Measurements from ENCODE around the gene BABAM2. TPM values are rescaled to one million over a fixed set of nuclear protein-coding genes. Genes with fewer than 3 reads are reported as not detected.
"Not testable (repeated sequence)": the region's sequence is repeated elsewhere in the genome, so short reads cannot be mapped to it uniquely, and the experiment has no call there.

Gene BABAM2
- total and polyA plus RNA-seq, 4 donors = 9.9 to 17.0 (median 13.9) TPM

- Histone ChIP-seq H3K36me3 (ENCODE audit: control insufficient read depth in 4 of 4, insufficient read depth in 3 of 4, low read depth in 1 of 4, low read length in 3 of 4) (peaks cover 0 to 1% (median 0%) of the 10 kb centered on the region in 4 donors), H3K4me1 (ENCODE audit: control insufficient read depth in 4 of 4, insufficient read depth in 4 of 4, low read length in 3 of 4) (peaks cover 0 to 2% (median under 1%) of the 10 kb centered on the region in 4 donors), H3K27me3 (ENCODE audit: control insufficient read depth in 4 of 4, insufficient read depth in 4 of 4, low read length in 3 of 4) (no peaks in the 10 kb centered on the region), H3K9ac (ENCODE audit: low read depth in 1 of 2, low read length in 2 of 2) (no peak overlapping the region), H3K9me3 (ENCODE audit: control insufficient read depth in 4 of 4, low read length in 3 of 4) (peaks cover 0 to 1% (median 0%) of the 10 kb centered on the region in 4 donors), H3K27ac (ENCODE audit: low read depth in 1 of 2, low read length in 2 of 2) (no peak overlapping the region), H3K4me3 (ENCODE audit: low read depth in 1 of 3, low read length in 3 of 3) (no peak overlapping the region)
- TF ChIP-seq GABPA (IDR thresholded peaks at IDR 0.05 in 1 of 2, conservative IDR thresholded peaks at IDR 0.05 in 1 of 2) (no peak), RAD21 (IDR thresholded peaks at IDR 0.05) (no peak), FOXA2 (IDR thresholded peaks at IDR 0.05) (no peak), JUND (IDR thresholded peaks at IDR 0.05) (no peak), RXRA (IDR thresholded peaks at IDR 0.05) (no peak), YY1 (IDR thresholded peaks at IDR 0.05) (no peak), TAF1 (conservative IDR thresholded peaks at IDR 0.05) (no peak), HNF4A (conservative IDR thresholded peaks at IDR 0.05) (no peak), FOXA1 (IDR thresholded peaks at IDR 0.05) (no peak), NR2F2 (IDR thresholded peaks at IDR 0.05) (no peak), EGR1 (IDR thresholded peaks at IDR 0.05; ENCODE audit: low read depth in 2 of 2) (no peak), HNF4G (IDR thresholded peaks at IDR 0.05) (no peak), CTCF (IDR thresholded peaks at IDR 0.05; ENCODE audit: low read depth, low read length, missing input control) (no peak), SP1 (IDR thresholded peaks at IDR 0.05) (no peak)
- TF ChIP-seq, protein P1, sequence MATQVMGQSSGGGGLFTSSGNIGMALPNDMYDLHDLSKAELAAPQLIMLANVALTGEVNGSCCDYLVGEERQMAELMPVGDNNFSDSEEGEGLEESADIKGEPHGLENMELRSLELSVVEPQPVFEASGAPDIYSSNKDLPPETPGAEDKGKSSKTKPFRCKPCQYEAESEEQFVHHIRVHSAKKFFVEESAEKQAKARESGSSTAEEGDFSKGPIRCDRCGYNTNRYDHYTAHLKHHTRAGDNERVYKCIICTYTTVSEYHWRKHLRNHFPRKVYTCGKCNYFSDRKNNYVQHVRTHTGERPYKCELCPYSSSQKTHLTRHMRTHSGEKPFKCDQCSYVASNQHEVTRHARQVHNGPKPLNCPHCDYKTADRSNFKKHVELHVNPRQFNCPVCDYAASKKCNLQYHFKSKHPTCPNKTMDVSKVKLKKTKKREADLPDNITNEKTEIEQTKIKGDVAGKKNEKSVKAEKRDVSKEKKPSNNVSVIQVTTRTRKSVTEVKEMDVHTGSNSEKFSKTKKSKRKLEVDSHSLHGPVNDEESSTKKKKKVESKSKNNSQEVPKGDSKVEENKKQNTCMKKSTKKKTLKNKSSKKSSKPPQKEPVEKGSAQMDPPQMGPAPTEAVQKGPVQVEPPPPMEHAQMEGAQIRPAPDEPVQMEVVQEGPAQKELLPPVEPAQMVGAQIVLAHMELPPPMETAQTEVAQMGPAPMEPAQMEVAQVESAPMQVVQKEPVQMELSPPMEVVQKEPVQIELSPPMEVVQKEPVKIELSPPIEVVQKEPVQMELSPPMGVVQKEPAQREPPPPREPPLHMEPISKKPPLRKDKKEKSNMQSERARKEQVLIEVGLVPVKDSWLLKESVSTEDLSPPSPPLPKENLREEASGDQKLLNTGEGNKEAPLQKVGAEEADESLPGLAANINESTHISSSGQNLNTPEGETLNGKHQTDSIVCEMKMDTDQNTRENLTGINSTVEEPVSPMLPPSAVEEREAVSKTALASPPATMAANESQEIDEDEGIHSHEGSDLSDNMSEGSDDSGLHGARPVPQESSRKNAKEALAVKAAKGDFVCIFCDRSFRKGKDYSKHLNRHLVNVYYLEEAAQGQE (IDR thresholded peaks at IDR 0.05) = no peak
- TF ChIP-seq, protein P2, sequence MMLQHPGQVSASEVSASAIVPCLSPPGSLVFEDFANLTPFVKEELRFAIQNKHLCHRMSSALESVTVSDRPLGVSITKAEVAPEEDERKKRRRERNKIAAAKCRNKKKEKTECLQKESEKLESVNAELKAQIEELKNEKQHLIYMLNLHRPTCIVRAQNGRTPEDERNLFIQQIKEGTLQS (IDR thresholded peaks at IDR 0.05) = no peak
- TF ChIP-seq, protein P3, sequence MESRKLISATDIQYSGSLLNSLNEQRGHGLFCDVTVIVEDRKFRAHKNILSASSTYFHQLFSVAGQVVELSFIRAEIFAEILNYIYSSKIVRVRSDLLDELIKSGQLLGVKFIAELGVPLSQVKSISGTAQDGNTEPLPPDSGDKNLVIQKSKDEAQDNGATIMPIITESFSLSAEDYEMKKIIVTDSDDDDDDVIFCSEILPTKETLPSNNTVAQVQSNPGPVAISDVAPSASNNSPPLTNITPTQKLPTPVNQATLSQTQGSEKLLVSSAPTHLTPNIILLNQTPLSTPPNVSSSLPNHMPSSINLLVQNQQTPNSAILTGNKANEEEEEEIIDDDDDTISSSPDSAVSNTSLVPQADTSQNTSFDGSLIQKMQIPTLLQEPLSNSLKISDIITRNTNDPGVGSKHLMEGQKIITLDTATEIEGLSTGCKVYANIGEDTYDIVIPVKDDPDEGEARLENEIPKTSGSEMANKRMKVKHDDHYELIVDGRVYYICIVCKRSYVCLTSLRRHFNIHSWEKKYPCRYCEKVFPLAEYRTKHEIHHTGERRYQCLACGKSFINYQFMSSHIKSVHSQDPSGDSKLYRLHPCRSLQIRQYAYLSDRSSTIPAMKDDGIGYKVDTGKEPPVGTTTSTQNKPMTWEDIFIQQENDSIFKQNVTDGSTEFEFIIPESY (IDR thresholded peaks at IDR 0.05) = no peak
- TF ChIP-seq, protein P4, sequence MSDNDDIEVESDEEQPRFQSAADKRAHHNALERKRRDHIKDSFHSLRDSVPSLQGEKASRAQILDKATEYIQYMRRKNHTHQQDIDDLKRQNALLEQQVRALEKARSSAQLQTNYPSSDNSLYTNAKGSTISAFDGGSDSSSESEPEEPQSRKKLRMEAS (IDR thresholded peaks at IDR 0.05) = no peak
- no peak for DNase-seq (ENCODE audit: low spot score)
- 90% methylated on average over 1 of the region's 1 CpG for WGBS
Observed at GRCh38 chr2:27863146-27863545, 27.4 kb upstream of the BABAM2 start.

GRCh38 chr2:27863955-27864354 lies 26.6 kb upstream of the BABAM2 start:
- not testable (repeated sequence) for H3K9ac ChIP-seq (ENCODE audit: low read depth in 1 of 2, low read length in 2 of 2); H3K27me3 ChIP-seq (ENCODE audit: control insufficient read depth in 4 of 4, insufficient read depth in 4 of 4, low read length in 3 of 4); H3K9me3 ChIP-seq (ENCODE audit: control insufficient read depth in 4 of 4, low read length in 3 of 4); DNase-seq (ENCODE audit: low spot score); H3K27ac ChIP-seq (ENCODE audit: low read depth in 1 of 2, low read length in 2 of 2); H3K36me3 ChIP-seq (ENCODE audit: control insufficient read depth in 4 of 4, insufficient read depth in 3 of 4, low read depth in 1 of 4, low read length in 3 of 4); H3K4me1 ChIP-seq (ENCODE audit: control insufficient read depth in 4 of 4, insufficient read depth in 4 of 4, low read length in 3 of 4); H3K4me3 ChIP-seq (ENCODE audit: low read depth in 1 of 3, low read length in 3 of 3)
- 90% methylated on average over 5 of the region's 5 CpGs for WGBS

All from liver (tissue), 9 donors.